ENCODE measurements around the gene TMEM140. TPM values are rescaled to one million over a fixed set of nuclear protein-coding genes. Genes with fewer than 3 reads are reported as not detected.

Gene TMEM140
- total and polyA plus RNA-seq, 9 of the 15 experiments (the other 6 are each of a cell fraction or from before 2014, with no cell fraction given) = 0.03 to 0.82 (median 0.23) TPM

DNA sequence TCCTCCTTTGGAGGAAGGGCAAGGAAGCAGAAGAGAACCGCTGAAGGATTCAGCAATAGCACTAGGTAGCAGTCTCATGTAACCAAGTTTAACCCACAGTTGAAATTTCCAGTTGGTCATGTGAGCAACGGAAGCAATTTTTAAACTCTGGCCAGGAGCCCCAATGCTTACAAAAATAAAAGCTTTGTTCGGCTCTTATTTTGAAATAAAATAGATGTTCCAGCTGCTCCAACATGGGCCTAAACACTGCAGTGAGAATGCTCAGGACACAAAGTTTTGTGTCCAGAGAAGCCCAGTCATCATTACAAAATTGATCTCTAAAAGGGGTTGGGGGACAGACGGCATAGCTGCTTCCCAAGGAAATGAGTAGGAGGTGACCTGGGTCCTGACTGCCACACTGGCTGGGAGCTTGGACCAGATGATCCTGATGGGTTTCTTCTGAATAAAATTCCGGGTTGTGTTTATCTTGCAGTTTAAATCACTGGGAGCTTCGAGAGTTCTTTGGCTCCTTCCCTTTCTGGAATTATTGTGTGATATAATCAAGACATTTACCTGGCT lies 452 bp upstream of the TMEM140 start (continued):
- no peak for TF ChIP-seq MCM5 (IDR thresholded peaks at IDR 0.05; ENCODE audit: low read depth)
- no peak for TF ChIP-seq SAFB (IDR thresholded peaks at IDR 0.05; ENCODE audit: borderline replicate concordance, low read depth, low read length)
- TF ChIP-seq NCOR1 (IDR thresholded peaks at IDR 0.05) = no peak
- no peak for TF ChIP-seq ZNF184 (CRISPR knock-in tag; IDR thresholded peaks at IDR 0.05)
- no peak for TF ChIP-seq SRSF1 (IDR thresholded peaks at IDR 0.05; ENCODE audit: low read depth, low read length)
- no peak for TF ChIP-seq TRIM24 (IDR thresholded peaks at IDR 0.05)
- TF ChIP-seq ESRRB (CRISPR knock-in tag; IDR thresholded peaks at IDR 0.05; ENCODE audit: borderline replicate concordance) = no peak
- peak; percentile 74; the same call in 1 of the 2 replicates for TF ChIP-seq ZNF589 (CRISPR knock-in tag; IDR thresholded peaks at IDR 0.05; ENCODE audit: low read depth)
- no peak for TF ChIP-seq RFX7 (CRISPR knock-in tag; IDR thresholded peaks at IDR 0.05)
- TF ChIP-seq, protein P1, sequence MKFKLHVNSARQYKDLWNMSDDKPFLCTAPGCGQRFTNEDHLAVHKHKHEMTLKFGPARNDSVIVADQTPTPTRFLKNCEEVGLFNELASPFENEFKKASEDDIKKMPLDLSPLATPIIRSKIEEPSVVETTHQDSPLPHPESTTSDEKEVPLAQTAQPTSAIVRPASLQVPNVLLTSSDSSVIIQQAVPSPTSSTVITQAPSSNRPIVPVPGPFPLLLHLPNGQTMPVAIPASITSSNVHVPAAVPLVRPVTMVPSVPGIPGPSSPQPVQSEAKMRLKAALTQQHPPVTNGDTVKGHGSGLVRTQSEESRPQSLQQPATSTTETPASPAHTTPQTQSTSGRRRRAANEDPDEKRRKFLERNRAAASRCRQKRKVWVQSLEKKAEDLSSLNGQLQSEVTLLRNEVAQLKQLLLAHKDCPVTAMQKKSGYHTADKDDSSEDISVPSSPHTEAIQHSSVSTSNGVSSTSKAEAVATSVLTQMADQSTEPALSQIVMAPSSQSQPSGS (CRISPR knock-in tag; IDR thresholded peaks at IDR 0.05) = no peak
- TF ChIP-seq PML (IDR thresholded peaks at IDR 0.05; ENCODE audit: low read length) = no peak
- TF ChIP-seq ZNF785 (CRISPR knock-in tag; IDR thresholded peaks at IDR 0.05) = no peak
- TF ChIP-seq ZFP30 (CRISPR knock-in tag; IDR thresholded peaks at IDR 0.05; ENCODE audit: borderline replicate concordance) = no peak
- TF ChIP-seq EGR1 (conservative IDR thresholded peaks at IDR 0.05) = no peak
- TF ChIP-seq ZNF174 (CRISPR knock-in tag; IDR thresholded peaks at IDR 0.05) = no peak
- TF ChIP-seq TCF7 (IDR thresholded peaks at IDR 0.05; ENCODE audit: borderline replicate concordance) = no peak
- peak; percentile 96 for TF ChIP-seq MYBL2 (IDR thresholded peaks at IDR 0.05; ENCODE audit: low read depth)
- TF ChIP-seq MYBL2 (CRISPR knock-in tag; IDR thresholded peaks at IDR 0.05; ENCODE audit: borderline replicate concordance) = no peak
- TF ChIP-seq SNAPC5 (CRISPR knock-in tag; IDR thresholded peaks at IDR 0.05) = no peak
- TF ChIP-seq, protein P2, sequence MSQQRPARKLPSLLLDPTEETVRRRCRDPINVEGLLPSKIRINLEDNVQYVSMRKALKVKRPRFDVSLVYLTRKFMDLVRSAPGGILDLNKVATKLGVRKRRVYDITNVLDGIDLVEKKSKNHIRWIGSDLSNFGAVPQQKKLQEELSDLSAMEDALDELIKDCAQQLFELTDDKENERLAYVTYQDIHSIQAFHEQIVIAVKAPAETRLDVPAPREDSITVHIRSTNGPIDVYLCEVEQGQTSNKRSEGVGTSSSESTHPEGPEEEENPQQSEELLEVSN (IDR thresholded peaks at IDR 0.05; ENCODE audit: borderline replicate concordance in 1 of 2, extremely low read depth in 1 of 2, insufficient read depth in 1 of 2, insufficient read length in 1 of 2, low read depth in 1 of 2, low read length in 1 of 2, poor library complexity in 1 of 2, severe bottlenecking in 1 of 2) = no peak
- TF ChIP-seq TBL1XR1 (IDR thresholded peaks at IDR 0.05; ENCODE audit: low read length in 2 of 2) = no peak; a peak in 1 of 4 replicates
- no peak for TF ChIP-seq SRSF9 (IDR thresholded peaks at IDR 0.05; ENCODE audit: borderline replicate concordance, low read depth, low read length)
- TF ChIP-seq SAP30 (IDR thresholded peaks at IDR 0.05; ENCODE audit: borderline replicate concordance, insufficient read depth, low read depth, low read length, poor library complexity, severe bottlenecking) = no peak
- no peak for TF ChIP-seq FOXK1 (CRISPR knock-in tag; IDR thresholded peaks at IDR 0.05; ENCODE audit: borderline replicate concordance)
- no peak for TF ChIP-seq NFE2L1 (tag; IDR thresholded peaks at IDR 0.05; ENCODE audit: borderline replicate concordance, low read depth)
- no peak for TF ChIP-seq PHF21A (IDR thresholded peaks at IDR 0.05; ENCODE audit: borderline replicate concordance, low read depth)
- no peak for TF ChIP-seq PRPF4 (IDR thresholded peaks at IDR 0.05; ENCODE audit: insufficient read depth, low read depth, low read length, poor library complexity, severe bottlenecking)
- no peak for TF ChIP-seq PHTF2 (CRISPR knock-in tag; IDR thresholded peaks at IDR 0.05)
- TF ChIP-seq EWSR1 (IDR thresholded peaks at IDR 0.05; ENCODE audit: borderline replicate concordance, low read depth, partially characterized antibody) = no peak

Measured in K562 (cell line).